ENCODE data around the gene PNO1.

GRCh38 chr2:68156419-68156818 is 1.3 kb upstream of the PNO1 start:
- TF ChIP-seq EZH2phosphoT487 (IDR thresholded peaks at IDR 0.05; ENCODE audit: insufficient read depth, low read depth), result no peak
- TF ChIP-seq EZH2 (IDR thresholded peaks at IDR 0.05; ENCODE audit: insufficient read depth, poor library complexity, severe bottlenecking), result no peak
